Amniotic stem cell (primary cell): ENCODE data around the gene ZDHHC1.
"Not testable (repeated sequence)": the region's sequence is repeated elsewhere in the genome, so short reads cannot be mapped to it uniquely, and the experiment has no call there.

Experiments
- DNase-seq: peaks from one replicate; lab custom pipeline; 2025; lab: John Stamatoyannopoulos, UW

ZDHHC1 gene

DNA sequence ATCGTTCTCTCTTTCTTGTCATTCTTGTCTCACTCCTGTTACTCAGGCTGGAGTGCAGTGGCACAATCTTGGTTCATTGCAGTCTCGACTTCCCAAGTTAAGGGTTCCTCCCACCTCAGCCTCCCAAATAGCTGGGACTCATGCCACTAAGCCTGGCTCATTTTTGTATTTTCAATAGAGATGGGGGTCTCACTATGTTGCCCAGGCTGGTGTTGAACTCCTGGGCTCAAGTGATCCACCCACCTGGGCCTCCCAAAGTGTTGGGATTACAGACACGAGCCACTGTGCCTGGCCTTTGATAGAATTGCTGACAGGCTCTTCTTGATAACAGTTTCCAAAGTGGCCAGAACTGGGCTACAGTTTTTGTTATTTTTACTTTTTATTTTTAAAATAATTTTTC, 55.2 kb downstream of the ZDHHC1 start:
- DNase-seq, result no peak

DNA sequence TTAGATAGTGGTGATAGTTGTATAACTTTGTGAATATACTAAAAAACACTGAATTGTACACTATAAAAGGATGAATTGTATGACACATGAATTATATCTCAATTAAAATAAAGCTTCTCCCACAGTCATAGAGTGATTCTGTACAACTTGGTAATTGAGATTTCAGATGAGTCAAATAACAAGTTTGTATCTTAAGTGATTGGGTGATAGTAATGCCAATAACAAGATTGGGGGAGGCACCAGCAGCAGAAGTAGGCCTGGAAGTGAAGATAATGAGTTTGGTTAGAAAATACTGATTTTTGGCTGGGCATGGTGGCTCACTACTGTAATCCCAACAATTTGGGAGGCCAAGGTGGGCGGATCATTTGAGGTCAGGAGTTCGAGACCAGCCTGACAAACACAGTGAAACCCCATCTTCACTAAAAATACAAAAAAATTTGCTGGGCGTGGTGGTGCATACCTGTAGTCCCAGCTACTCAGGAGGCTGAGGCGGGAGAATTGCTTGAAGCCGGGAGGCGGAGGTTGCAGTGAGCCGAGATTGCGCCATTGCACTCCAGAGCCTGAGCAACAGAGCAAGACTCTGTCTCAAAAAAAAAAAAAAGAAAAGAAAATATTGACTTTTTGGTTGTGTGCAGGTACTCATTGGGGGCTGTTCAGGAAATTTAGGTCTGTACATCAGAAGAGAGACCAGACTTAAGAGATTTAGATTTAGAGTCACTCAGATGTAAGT, 56.6 kb downstream of the ZDHHC1 start:
- DNase-seq, result not testable (repeated sequence)

DNA sequence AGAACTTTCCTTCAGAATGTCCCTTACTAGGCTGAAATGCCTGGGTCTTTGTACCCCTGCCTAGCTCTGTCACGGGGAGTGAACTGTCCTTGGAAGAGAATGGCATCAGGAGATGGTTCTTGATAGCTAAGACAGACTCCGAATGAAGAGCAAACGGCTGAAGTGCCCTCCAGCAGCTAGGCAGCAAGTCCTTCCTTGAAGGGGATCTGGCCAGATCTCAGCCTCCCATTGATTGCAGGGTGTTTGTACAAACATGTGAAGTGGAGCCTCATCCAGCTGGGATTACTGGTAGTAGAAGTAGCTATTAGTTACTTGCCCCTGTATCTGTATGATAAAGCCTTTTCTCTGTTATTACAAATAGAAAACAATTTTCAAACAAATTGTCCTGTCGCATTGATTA, 58.7 kb downstream of the ZDHHC1 start:
- DNase-seq, result no peak

DNA sequence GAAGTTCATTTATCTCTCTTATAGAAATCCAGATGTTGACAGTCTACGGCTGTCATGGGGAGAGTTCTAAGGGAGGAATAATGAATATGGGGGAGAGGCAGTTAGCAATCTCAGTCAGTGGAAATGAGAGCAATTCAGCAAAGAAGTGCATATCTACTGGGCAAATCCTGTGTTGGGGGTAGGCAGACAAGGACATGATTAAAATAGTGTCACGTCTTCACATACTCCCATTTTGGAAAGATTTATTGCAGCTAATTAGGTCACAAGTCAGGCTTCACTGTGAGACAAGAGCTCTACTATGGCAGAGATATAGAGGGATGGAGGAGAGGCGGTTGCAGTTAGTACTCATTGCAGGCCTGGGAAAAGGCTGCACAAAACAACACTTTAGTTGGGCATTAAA, 59.9 kb downstream of the ZDHHC1 start:
- DNase-seq, result no peak

DNA sequence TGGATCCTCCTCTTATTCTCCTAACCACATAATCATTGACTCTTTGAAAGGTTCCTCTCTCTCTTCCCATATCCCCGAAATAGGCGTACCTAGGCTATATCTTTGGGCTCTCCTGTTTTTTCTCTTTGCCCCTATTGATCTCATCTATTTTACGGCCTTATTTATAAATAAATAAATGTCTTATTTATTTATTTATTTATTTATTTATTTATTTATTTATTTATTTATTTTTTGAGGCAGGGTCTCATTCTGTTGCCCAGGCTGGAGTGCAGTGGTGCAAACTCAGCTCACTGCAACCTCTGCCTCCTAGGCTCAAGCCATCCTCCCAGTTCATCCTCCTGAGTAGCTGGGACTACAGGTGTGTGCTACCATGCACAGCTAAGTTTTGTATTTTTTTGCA, 63.8 kb downstream of the ZDHHC1 start:
- not testable (repeated sequence) for DNase-seq

DNA sequence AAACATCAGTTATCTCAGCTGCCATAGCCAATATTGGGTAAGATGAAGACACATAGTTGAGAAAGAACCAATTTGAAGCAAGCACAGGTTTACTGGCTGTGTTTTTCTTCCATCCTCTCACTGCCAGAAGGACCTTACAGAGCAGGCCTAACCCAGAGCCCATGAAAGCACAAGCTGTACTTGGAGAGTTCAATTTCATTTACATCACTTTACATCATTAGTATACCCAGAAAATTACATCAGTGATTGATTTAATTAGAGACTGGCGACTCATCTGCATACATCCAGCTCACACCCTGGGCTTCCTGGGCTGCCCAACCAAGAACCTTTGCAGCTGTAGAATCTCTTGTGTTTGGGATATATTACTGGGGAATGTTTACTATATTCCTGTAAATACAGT, 66.0 kb downstream of the ZDHHC1 start:
- no peak for DNase-seq

DNA sequence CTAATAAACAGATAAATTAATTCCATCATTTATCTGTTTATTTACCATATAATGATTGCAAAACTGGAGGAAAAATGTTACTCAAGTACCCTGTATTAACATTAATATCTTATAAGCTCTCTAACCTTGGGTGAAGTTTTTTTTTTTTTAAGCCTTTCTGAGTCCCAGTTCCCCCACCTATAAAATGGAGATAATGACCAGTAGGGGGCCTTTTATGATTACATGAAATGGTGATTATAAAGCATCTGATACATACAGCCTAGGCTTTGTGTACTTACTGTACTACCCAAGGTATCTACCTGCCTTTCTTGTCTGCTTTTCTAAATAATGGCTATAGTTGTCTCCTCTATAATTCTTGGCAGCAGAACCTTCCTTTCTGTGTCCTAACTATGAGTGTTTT, 67.1 kb downstream of the ZDHHC1 start:
- DNase-seq, result no peak

DNA sequence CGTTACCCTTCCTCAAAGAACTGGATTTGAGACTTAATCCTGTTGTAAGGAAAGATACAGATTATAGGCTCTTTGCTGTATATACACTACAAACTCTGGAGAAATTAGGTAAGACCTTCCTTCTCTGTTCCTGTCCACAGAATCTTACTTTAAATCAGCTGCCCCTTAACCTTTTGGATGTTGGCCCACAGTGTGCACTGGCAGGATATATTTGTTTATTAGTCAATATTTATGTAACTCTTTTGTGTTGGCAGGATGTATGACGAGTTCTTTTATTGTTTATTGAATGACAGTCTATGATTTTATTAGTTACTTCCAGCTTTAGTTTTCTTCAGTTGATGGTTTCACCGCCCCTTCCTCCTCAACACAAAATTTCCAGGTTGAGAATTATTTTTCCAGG, 69.9 kb downstream of the ZDHHC1 start:
- no peak for DNase-seq

DNA sequence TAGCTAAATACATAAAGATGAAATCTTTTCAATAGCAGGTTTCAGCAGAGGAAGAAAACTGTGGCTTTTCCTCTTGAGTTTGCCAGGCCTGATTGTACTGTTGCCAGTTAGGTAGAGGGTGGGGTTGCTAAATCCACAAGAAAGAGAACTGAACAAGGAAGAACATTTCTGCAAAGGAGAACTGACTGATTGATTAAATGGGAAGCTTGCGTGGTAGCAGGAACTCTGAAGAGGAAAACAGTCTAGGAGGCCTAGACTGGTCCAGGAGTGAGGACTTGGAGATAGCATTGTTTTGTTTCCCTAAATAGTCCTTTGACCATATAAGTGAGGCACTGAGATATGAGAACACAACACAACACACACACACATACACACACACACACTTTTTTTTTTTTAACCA, 70.9 kb downstream of the ZDHHC1 start:
- DNase-seq, result no peak
